Activated CD4-positive, alpha-beta memory T cell treated with anti-CD3 and anti-CD28 coated beads, Interleukin-2, amount 10 ng/mL, durations not matched to agents 7 days and 5 days (primary cell): Measurements from ENCODE around the gene SLCO3A1. TPM values are rescaled to one million over a fixed set of nuclear protein-coding genes. Genes with fewer than 3 reads are reported as not detected.

Experiments used
- CTCF ChIA-PET: fragments of 350-600 bp; sonication (Branson Sonifier 250); formaldehyde crosslinking; loops from one replicate; lab custom pipeline; 2021; ENCODE audit warnings: antibody characterized with exemption, inconsistent platforms; lab: Charles Lee
- POLR2A ChIA-PET: fragments of 350-600 bp; sonication (Branson Sonifier 250); formaldehyde crosslinking; loops from one replicate; lab custom pipeline; 2021; ENCODE audit warnings: antibody characterized with exemption; lab: Charles Lee
- DNase-seq: peaks from one replicate; pipeline ENCODE4 v3.0.0-alpha.2; 2020
- H3K27ac Mint-ChIP-seq: one replicate; pipeline ENCODE4 v1.8.0; 2021; ENCODE audit warnings: mild to moderate bottlenecking, mixed read lengths
- H3K27me3 Mint-ChIP-seq: one replicate; pipeline ENCODE4 v1.8.0; 2021; ENCODE audit warnings: mixed read lengths
- H3K36me3 Mint-ChIP-seq: one replicate; pipeline ENCODE4 v1.8.0; 2021; ENCODE audit warnings: low read depth, mixed read lengths
- H3K4me1 Mint-ChIP-seq: one replicate; pipeline ENCODE4 v1.8.0; 2021; ENCODE audit warnings: mixed read lengths
- H3K4me3 Mint-ChIP-seq: one replicate; pipeline ENCODE4 v1.8.0; 2021; ENCODE audit warnings: mild to moderate bottlenecking, mixed read lengths
- H3K9me3 Mint-ChIP-seq: one replicate; pipeline ENCODE4 v1.8.0; 2021; ENCODE audit warnings: mixed read lengths
- total RNA-seq, 2 experiments: library from RNA; stranded (reverse); gene quantifications; one replicate each; pipeline ENCODE4 v1.2.3, GENCODE V29; 2021

The SLCO3A1 gene
- total RNA-seq, 2 experiments from 2014 or later = 48.8 to 52.6 TPM

- no peaks in the 10 kb centered on the region for H3K27me3 Mint-ChIP-seq
Measured at GRCh38 chr15:92112180-92112579, 258.7 kb downstream of the SLCO3A1 start.

GRCh38 chr15:92112711-92113110 lies 259.2 kb downstream of the SLCO3A1 start:
- H3K4me1 Mint-ChIP-seq = no peaks in the 10 kb centered on the region
- no peak overlapping the region for H3K27ac Mint-ChIP-seq
- no peak overlapping the region for H3K4me3 Mint-ChIP-seq
- DNase-seq = no peak
- ChIA-PET POLR2A (no interaction called here), CTCF (interaction anchor here (0.5 kb wide), 1 partner anchor 106 kb away, joined by 3 read pairs; no protein-coding TSS in a partner anchor)
- no peaks in the 10 kb centered on the region for H3K9me3 Mint-ChIP-seq
- H3K36me3 Mint-ChIP-seq = no peaks in the 10 kb centered on the region
- H3K27me3 Mint-ChIP-seq = no peaks in the 10 kb centered on the region

More at GRCh38 chr15:92112180-92112579, 258.7 kb downstream of the SLCO3A1 start:
- POLR2A ChIA-PET = no interaction called here
- CTCF ChIA-PET = no interaction called here
- Mint-ChIP-seq H3K4me3 (no peak overlapping the region), H3K27ac (no peak overlapping the region), H3K4me1 (no peaks in the 10 kb centered on the region), H3K9me3 (no peaks in the 10 kb centered on the region), H3K36me3 (no peaks in the 10 kb centered on the region)
- DNase-seq = no peak

- H3K36me3 Mint-ChIP-seq = no peaks in the 10 kb centered on the region
- no peak overlapping the region for H3K4me3 Mint-ChIP-seq
- no peaks in the 10 kb centered on the region for H3K27me3 Mint-ChIP-seq
- ChIA-PET CTCF (interaction anchor here (1.2 kb wide), 1 partner anchor 16 kb away, joined by 3 read pairs; no protein-coding TSS in a partner anchor), POLR2A (no interaction called here)
- H3K27ac Mint-ChIP-seq = no peak overlapping the region
- no peak for DNase-seq
- H3K9me3 Mint-ChIP-seq = no peaks in the 10 kb centered on the region
- no peaks in the 10 kb centered on the region for H3K4me1 Mint-ChIP-seq
Measured at GRCh38 chr15:92113832-92114231, 260.3 kb downstream of the SLCO3A1 start.

- Mint-ChIP-seq H3K9me3 (no peaks in the 10 kb centered on the region), H3K4me1 (no peaks in the 10 kb centered on the region), H3K36me3 (peaks cover 3% of the 10 kb centered on the region), H3K4me3 (no peak overlapping the region), H3K27me3 (no peaks in the 10 kb centered on the region), H3K27ac (no peak overlapping the region)
- no peak for DNase-seq
- POLR2A ChIA-PET = no interaction called here
- CTCF ChIA-PET = interaction anchor here (1.2 kb wide), 1 partner anchor 410 kb away, joined by 3 read pairs; no protein-coding TSS in a partner anchor
Measured at GRCh38 chr15:92115834-92116233, 262.3 kb downstream of the SLCO3A1 start.

- Mint-ChIP-seq H3K4me3 (no peak overlapping the region), H3K27ac (no peak overlapping the region), H3K9me3 (no peaks in the 10 kb centered on the region), H3K36me3 (peaks cover 8% of the 10 kb centered on the region), H3K27me3 (no peaks in the 10 kb centered on the region), H3K4me1 (peaks cover under 1% of the 10 kb centered on the region)
- ChIA-PET POLR2A (no interaction called here), CTCF (interaction anchor here (1.2 kb wide), 1 partner anchor 410 kb away, joined by 3 read pairs; no protein-coding TSS in a partner anchor)
- DNase-seq = no peak
Measured at GRCh38 chr15:92116330-92116729, 262.8 kb downstream of the SLCO3A1 start.

GRCh38 chr15:92117261-92117731 lies 263.8 kb downstream of the SLCO3A1 start:
- H3K27me3 Mint-ChIP-seq = no peaks in the 10 kb centered on the region
- peaks cover 18% of the 10 kb centered on the region for H3K36me3 Mint-ChIP-seq
- no peak for DNase-seq
- no peak overlapping the region for H3K27ac Mint-ChIP-seq
- H3K4me1 Mint-ChIP-seq = peaks cover 10% of the 10 kb centered on the region
- H3K9me3 Mint-ChIP-seq = peaks cover 5% of the 10 kb centered on the region
- POLR2A ChIA-PET = no interaction called here
- no peak overlapping the region for H3K4me3 Mint-ChIP-seq
- CTCF ChIA-PET = no interaction called here

GRCh38 chr15:92118162-92118935 lies 264.8 kb downstream of the SLCO3A1 start:
- Mint-ChIP-seq H3K9me3 (peaks cover 9% of the 10 kb centered on the region), H3K4me3 (no peak overlapping the region), H3K27ac (no peak overlapping the region), H3K27me3 (no peaks in the 10 kb centered on the region), H3K36me3 (peaks cover 24% of the 10 kb centered on the region), H3K4me1 (peaks cover 10% of the 10 kb centered on the region)
- ChIA-PET CTCF (no interaction called here), POLR2A (no interaction called here)
- no peak for DNase-seq

- CTCF ChIA-PET = no interaction called here
- H3K36me3 Mint-ChIP-seq = peaks cover 30% of the 10 kb centered on the region
Measured at GRCh38 chr15:92118936-92119325, 265.4 kb downstream of the SLCO3A1 start.

GRCh38 chr15:92120094-92120795 lies 266.7 kb downstream of the SLCO3A1 start:
- Mint-ChIP-seq H3K27me3 (no peaks in the 10 kb centered on the region), H3K9me3 (peaks cover 9% of the 10 kb centered on the region), H3K4me3 (no peak overlapping the region), H3K27ac (no peak overlapping the region), H3K36me3 (peaks cover 37% of the 10 kb centered on the region), H3K4me1 (peaks cover 10% of the 10 kb centered on the region)
- ChIA-PET POLR2A (no interaction called here), CTCF (no interaction called here)
- DNase-seq = no peak

More at GRCh38 chr15:92118936-92119325, 265.4 kb downstream of the SLCO3A1 start:
- H3K27ac Mint-ChIP-seq = no peak overlapping the region
- H3K9me3 Mint-ChIP-seq = peaks cover 9% of the 10 kb centered on the region
- H3K27me3 Mint-ChIP-seq = no peaks in the 10 kb centered on the region
- H3K4me1 Mint-ChIP-seq = peaks cover 10% of the 10 kb centered on the region
- no peak overlapping the region for H3K4me3 Mint-ChIP-seq
- no peak for DNase-seq
- POLR2A ChIA-PET = no interaction called here

- no peak overlapping the region for H3K27ac Mint-ChIP-seq
- no peaks in the 10 kb centered on the region for H3K27me3 Mint-ChIP-seq
- ChIA-PET CTCF (no interaction called here), POLR2A (no interaction called here)
- no peak for DNase-seq
- H3K9me3 Mint-ChIP-seq = peaks cover 9% of the 10 kb centered on the region
- H3K36me3 Mint-ChIP-seq = peaks cover 37% of the 10 kb centered on the region
- H3K4me1 Mint-ChIP-seq = peaks cover 10% of the 10 kb centered on the region
- no peak overlapping the region for H3K4me3 Mint-ChIP-seq
Measured at GRCh38 chr15:92121047-92121446, 267.5 kb downstream of the SLCO3A1 start.

- Mint-ChIP-seq H3K36me3 (peaks cover 45% of the 10 kb centered on the region), H3K4me3 (no peak overlapping the region), H3K4me1 (peaks cover 10% of the 10 kb centered on the region), H3K27me3 (no peaks in the 10 kb centered on the region), H3K27ac (peak overlapping the region; percentile 24), H3K9me3 (peaks cover 9% of the 10 kb centered on the region)
- CTCF ChIA-PET = no interaction called here
- DNase-seq = no peak
- POLR2A ChIA-PET = no interaction called here
Measured at GRCh38 chr15:92122259-92122658, 268.8 kb downstream of the SLCO3A1 start.

GRCh38 chr15:92123962-92124656 lies 270.6 kb downstream of the SLCO3A1 start:
- CTCF ChIA-PET = no interaction called here
- no peak for DNase-seq
- H3K27ac Mint-ChIP-seq = no peak overlapping the region
- H3K4me1 Mint-ChIP-seq = peaks cover 10% of the 10 kb centered on the region
- H3K27me3 Mint-ChIP-seq = no peaks in the 10 kb centered on the region
- peaks cover 9% of the 10 kb centered on the region for H3K9me3 Mint-ChIP-seq
- H3K4me3 Mint-ChIP-seq = no peak overlapping the region
- POLR2A ChIA-PET = no interaction called here
- H3K36me3 Mint-ChIP-seq = peaks cover 54% of the 10 kb centered on the region

- Mint-ChIP-seq H3K27me3 (no peaks in the 10 kb centered on the region), H3K4me3 (no peak overlapping the region), H3K9me3 (peaks cover 9% of the 10 kb centered on the region), H3K36me3 (peaks cover 58% of the 10 kb centered on the region), H3K27ac (no peak overlapping the region), H3K4me1 (peaks cover 10% of the 10 kb centered on the region)
- ChIA-PET POLR2A (no interaction called here), CTCF (no interaction called here)
- no peak for DNase-seq
Measured at GRCh38 chr15:92124657-92125010, 271.1 kb downstream of the SLCO3A1 start.
